Activated T-cell treated with anti-CD3 and anti-CD28 coated beads, Interleukin-2, amount 50 U/mL, for 4 hours (primary cell): ENCODE data around the gene SPAM1. TPM values are rescaled to one million over a fixed set of nuclear protein-coding genes. Genes with fewer than 3 reads are reported as not detected.
"Not testable (repeated sequence)": the region's sequence is repeated elsewhere in the genome, so short reads cannot be mapped to it uniquely, and the experiment has no call there.

Source experiments
- ATAC-seq, 2 donors: fragments of 200-7000 bp; cut with Tn5 transposase; one replicate each; pipeline ENCODE4 v1.10.0; 2021
- DNase-seq: peaks from one replicate; pipeline ENCODE4 v3.0.0-alpha.2; 2020
- H3K27me3 Mint-ChIP-seq: one replicate; pipeline ENCODE4 v1.8.0; 2021; ENCODE audit warnings: low read depth, mixed read lengths
- H3K36me3 Mint-ChIP-seq: one replicate; pipeline ENCODE4 v1.8.0; 2022; ENCODE audit warnings: mixed read lengths; ENCODE audit not compliant: insufficient read depth
- H3K4me1 Mint-ChIP-seq: one replicate; pipeline ENCODE4 v1.8.0; 2021; ENCODE audit warnings: low read depth, mixed read lengths
- H3K4me3 Mint-ChIP-seq: one replicate; pipeline ENCODE4 v1.8.0; 2021; ENCODE audit warnings: mild to moderate bottlenecking, moderate library complexity, mixed read lengths
- H3K9me3 Mint-ChIP-seq: one replicate; pipeline ENCODE4 v1.8.0; 2021; ENCODE audit warnings: mixed read lengths
- total RNA-seq, 3 donors: library from RNA; stranded (reverse); gene quantifications; one replicate each; pipeline ENCODE4 v1.2.1, GENCODE V29; 2021

SPAM1 gene
- total RNA-seq, 3 donors from 2014 or later, result not detected

DNA sequence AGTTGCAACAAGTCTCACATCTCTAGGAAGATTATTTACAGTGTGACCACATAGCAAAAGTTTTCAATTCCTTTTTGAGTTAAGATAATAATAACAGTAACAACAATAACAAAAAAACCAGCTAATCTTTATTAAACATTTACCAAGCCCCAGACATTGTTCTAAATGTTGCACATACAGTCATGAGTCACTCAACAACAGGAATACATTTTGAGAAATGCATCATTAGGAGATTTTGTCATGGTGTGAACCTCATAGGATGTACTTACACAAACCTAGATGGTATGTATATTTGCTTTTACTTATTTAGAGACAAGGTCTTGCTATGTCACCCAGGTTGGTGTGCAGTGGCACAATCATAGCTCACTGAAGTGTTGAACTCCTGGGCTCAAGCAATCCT lies 52.0 kb downstream of the SPAM1 start:
- no peak overlapping the region for H3K4me3 Mint-ChIP-seq
- DNase-seq (no peak), ATAC-seq (no peak)
- H3K4me1 Mint-ChIP-seq, result no peaks in the 10 kb centered on the region
- peaks cover 4% of the 10 kb centered on the region for H3K9me3 Mint-ChIP-seq
- no peaks in the 10 kb centered on the region for H3K36me3 Mint-ChIP-seq
- H3K27me3 Mint-ChIP-seq, result peaks cover 6% of the 10 kb centered on the region

DNA sequence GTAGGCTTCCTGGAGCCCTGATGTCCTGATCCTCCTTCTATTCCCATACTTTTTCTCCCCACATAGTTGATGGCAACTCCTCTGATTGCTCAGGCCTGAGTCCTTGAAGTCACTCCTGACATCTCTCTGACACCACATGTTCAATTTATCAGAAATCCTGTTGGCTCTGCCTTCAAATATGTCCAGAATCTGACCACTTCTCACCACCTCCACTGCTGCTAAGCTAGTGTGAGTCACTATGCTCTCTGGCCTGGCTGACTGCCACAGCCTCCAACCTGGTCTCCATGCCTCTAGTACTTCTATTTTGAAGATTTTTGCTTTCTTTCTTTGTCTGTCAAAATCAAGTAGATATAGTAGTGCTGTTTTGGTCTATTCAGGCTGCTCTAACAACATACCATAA lies 54.8 kb downstream of the SPAM1 start:
- ATAC-seq (no peak), DNase-seq (no peak)
- Mint-ChIP-seq H3K9me3 (peaks cover 6% of the 10 kb centered on the region), H3K4me1 (no peaks in the 10 kb centered on the region), H3K27me3 (peaks cover 6% of the 10 kb centered on the region), H3K4me3 (no peak overlapping the region), H3K36me3 (no peaks in the 10 kb centered on the region)

DNA sequence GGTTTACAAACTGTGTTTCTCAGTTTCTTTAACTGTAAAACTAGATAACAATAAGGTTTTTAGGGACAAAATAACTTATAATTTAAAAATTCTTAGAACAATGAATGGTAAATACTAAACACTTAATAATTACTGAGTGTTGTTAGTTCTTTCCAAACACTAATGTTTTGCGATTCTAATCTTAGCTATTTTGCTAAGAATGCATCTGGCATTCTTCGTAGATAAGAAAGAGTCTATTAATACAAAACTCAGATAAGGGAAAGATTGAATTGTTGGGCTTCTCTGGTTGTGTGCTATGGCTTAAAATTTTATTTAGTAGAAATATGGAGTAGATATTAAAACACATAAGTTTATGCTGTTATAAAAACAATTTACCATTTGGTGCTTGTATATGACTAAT lies 62.4 kb downstream of the SPAM1 start:
- H3K4me3 Mint-ChIP-seq, result no peak overlapping the region

DNA sequence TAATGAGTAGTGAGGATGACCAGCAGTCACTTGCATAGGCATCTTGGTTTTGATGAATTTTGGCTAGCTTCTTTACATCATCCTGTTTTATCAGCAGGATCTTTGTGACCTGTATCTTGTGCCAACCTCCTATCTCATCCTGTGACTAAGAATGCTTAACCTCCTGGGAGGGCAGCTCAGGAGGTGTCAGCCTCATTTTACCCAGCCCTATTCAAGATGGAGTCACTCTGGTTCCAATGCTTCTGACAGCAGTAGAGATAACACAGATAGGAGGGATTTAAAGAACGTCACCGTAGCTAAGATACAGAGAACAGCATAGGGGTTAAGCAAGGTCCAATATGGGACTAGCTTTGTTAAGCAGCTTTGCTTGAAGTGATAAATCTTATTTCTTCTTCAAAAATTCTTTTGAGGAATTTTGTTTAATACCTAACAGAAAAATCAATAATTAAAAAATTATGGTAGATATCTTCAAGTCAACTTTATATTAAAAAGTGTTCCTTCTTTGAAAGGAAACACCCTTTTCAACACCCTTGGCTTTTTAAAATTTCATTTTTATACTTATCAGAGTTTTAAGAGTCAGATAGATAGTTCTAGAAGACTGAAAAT lies 68.0 kb downstream of the SPAM1 start:
- peaks cover 6% of the 10 kb centered on the region for H3K9me3 Mint-ChIP-seq

More for the DNA sequence above, 62.4 kb downstream of the SPAM1 start:
- Mint-ChIP-seq H3K27me3 (no peaks in the 10 kb centered on the region), H3K9me3 (peaks cover 3% of the 10 kb centered on the region), H3K36me3 (no peaks in the 10 kb centered on the region), H3K4me1 (no peaks in the 10 kb centered on the region)
- no peak for ATAC-seq
- DNase-seq, result no peak

DNA sequence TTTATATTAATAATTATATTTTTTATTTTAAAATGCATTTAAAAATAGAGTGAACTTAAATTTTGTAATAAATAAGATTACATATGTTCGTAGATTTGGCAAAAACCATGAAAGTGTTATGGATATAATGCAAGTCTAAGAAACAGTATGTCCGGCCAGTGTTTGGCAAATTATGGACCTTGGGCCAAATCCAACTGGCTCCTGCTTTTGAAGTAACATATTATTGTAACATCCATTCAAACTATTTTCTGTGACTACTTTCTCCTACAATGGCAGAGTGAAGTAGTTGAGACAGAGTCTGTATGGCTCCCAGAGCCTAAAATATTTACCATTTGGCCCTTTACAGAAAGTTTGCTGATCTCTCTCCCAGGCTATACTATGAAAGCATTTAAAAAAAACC lies 69.0 kb downstream of the SPAM1 start:
- DNase-seq (no peak), ATAC-seq (no peak)
- Mint-ChIP-seq H3K4me1 (no peaks in the 10 kb centered on the region), H3K27me3 (no peaks in the 10 kb centered on the region), H3K4me3 (no peak overlapping the region), H3K9me3 (peaks cover 6% of the 10 kb centered on the region), H3K36me3 (no peaks in the 10 kb centered on the region)

More for the DNA sequence above, 68.0 kb downstream of the SPAM1 start:
- no peaks in the 10 kb centered on the region for H3K27me3 Mint-ChIP-seq
- no peaks in the 10 kb centered on the region for H3K36me3 Mint-ChIP-seq
- H3K4me3 Mint-ChIP-seq, result no peak overlapping the region
- DNase-seq, result no peak
- no peaks in the 10 kb centered on the region for H3K4me1 Mint-ChIP-seq
- no peak for ATAC-seq

DNA sequence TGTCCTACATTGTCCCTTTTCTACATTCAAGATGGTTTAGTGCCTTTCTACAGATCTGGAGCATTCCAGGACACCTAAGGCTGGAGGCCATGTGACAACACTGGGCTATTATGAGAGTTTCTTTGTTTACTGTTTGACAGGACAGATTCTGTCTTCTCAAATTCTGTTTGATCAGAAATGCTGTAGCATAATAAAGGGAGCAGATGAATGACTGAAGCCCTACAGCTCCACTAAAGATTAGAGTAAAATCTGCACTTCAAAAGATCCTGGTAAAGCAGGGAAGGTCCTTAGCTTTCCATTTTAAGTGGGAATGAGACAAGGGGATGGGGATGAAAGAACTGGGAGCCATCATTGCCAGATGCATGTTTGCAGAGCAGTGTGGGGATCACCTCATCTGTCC lies 69.4 kb downstream of the SPAM1 start:
- H3K36me3 Mint-ChIP-seq, result no peaks in the 10 kb centered on the region
- ATAC-seq (no peak), DNase-seq (no peak)
- peaks cover 4% of the 10 kb centered on the region for H3K9me3 Mint-ChIP-seq
- H3K27me3 Mint-ChIP-seq, result no peaks in the 10 kb centered on the region
- H3K4me3 Mint-ChIP-seq, result no peak overlapping the region
- H3K4me1 Mint-ChIP-seq, result no peaks in the 10 kb centered on the region

DNA sequence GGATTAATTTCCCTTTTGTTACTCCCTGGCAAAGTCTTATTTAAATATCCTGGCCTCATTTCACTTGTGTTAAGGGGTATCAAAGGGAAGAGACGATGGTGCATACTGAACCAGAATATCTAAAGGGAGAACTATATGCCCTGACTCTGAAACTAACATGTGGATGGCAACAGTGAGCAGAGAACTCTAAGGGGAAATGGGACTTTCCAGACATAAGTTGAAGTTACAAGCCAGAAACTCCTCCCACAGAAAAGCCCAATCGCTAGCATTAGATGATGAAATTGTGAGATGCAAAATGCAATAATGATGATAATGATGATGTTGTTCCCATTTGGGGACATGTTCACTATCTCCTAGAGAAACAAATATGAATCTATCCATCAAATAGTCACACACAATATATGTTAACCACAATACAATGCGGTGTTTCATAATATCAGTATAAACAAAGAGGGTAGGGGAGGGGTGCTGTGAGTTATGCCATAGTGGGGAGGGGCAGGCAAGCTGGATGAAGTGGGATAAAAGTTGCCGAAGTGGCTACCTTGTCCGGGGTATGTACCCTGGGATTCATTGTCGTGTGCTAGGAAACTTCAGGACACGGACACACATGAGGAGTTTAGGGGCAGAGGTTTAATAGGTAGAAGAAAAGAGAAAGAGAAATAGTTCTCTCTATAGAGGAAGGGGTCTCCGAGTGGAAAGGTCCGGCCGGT lies 70.7 kb downstream of the SPAM1 start:
- Mint-ChIP-seq H3K9me3 (peaks cover 8% of the 10 kb centered on the region), H3K4me3 (no peak overlapping the region), H3K36me3 (no peaks in the 10 kb centered on the region), H3K4me1 (no peaks in the 10 kb centered on the region), H3K27me3 (no peaks in the 10 kb centered on the region)
- no peak for DNase-seq
- no peak for ATAC-seq

DNA sequence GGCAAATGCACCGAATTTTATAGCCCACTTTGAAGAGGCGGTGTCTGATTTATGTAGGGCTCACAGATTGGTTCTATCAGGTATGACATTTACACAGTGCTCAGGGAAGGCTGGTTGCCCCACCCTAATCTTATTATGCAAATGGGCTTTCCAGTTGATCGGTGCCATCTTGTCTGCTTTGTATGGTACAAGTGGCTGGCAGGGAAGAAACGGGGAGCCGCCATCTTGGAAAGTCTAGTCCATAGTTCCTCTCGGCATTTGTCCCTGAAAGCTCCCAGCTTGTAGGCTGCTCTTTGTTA lies 71.2 kb downstream of the SPAM1 start:
- peaks cover 8% of the 10 kb centered on the region for H3K9me3 Mint-ChIP-seq
- H3K4me1 Mint-ChIP-seq, result no peaks in the 10 kb centered on the region
- ATAC-seq (no peak), DNase-seq (no peak)
- no peak overlapping the region for H3K4me3 Mint-ChIP-seq
- no peaks in the 10 kb centered on the region for H3K36me3 Mint-ChIP-seq
- H3K27me3 Mint-ChIP-seq, result no peaks in the 10 kb centered on the region

DNA sequence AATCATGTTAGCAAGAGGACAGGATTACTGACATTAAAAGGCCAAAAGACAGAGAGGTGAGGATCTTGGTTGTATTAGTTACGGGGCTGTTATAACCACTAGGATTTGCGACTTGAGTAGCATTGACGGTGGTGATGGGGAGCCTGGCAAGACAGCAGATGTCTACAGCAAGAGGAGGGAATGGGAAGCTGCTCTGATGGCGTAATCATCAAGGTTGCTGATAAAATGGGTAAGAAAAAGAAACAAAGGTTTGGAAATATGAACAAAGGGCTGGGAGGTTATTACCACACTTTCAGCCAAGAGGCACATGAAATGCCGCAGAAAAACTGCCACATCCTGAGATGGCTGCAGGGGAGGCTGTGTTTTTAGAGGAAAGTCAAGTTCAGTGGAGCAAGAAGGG lies 73.9 kb downstream of the SPAM1 start:
- Mint-ChIP-seq H3K36me3 (no peaks in the 10 kb centered on the region), H3K27me3 (no peaks in the 10 kb centered on the region), H3K4me3 (no peak overlapping the region), H3K9me3 (peaks cover 11% of the 10 kb centered on the region), H3K4me1 (no peaks in the 10 kb centered on the region)
- DNase-seq (no peak), ATAC-seq (no peak)

DNA sequence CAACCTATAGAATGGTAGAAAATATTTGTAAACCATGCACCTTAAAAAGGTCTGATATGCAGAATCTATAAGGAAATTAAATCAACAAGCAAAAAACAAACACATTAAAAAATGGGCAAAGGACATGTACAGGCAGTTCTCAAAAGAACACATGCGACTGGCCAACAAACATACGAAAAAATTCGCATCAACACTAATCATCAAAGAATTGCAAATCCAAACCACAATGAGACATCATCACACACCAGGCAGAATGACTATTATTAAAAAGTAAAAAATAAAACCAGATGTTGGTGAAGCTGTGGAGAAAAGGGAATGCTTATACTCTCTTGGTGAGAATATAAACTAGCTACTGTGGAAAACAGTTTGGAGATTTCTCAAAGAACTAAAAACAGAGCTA lies 74.7 kb downstream of the SPAM1 start:
- DNase-seq (no peak), ATAC-seq (no peak)
- Mint-ChIP-seq H3K4me1 (no peaks in the 10 kb centered on the region), H3K4me3 (no peak overlapping the region), H3K27me3 (no peaks in the 10 kb centered on the region), H3K36me3 (no peaks in the 10 kb centered on the region), H3K9me3 (peaks cover 11% of the 10 kb centered on the region)

DNA sequence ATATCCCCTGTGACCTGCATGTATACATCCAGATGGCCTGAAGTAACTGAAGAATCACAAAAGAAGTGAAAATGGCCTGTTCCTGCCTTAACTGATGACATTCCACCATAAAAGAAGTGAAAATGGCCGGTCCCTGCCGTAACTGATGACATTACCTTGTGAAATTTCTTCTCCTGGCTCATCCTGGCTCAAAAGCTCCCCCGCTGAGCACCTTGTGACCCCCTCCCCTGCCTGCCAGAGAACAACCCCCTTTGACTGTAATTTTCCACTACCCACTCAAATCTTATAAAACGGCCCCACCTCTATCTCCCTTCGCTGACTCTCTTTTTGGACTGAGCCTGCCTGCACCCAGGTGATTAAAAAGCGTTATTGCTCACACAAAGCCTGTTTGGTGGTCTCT lies 83.3 kb downstream of the SPAM1 start:
- DNase-seq, H3K36me3 Mint-ChIP-seq, H3K4me1 Mint-ChIP-seq, H3K9me3 Mint-ChIP-seq, ATAC-seq, H3K4me3 Mint-ChIP-seq, H3K27me3 Mint-ChIP-seq: not testable (repeated sequence)

DNA sequence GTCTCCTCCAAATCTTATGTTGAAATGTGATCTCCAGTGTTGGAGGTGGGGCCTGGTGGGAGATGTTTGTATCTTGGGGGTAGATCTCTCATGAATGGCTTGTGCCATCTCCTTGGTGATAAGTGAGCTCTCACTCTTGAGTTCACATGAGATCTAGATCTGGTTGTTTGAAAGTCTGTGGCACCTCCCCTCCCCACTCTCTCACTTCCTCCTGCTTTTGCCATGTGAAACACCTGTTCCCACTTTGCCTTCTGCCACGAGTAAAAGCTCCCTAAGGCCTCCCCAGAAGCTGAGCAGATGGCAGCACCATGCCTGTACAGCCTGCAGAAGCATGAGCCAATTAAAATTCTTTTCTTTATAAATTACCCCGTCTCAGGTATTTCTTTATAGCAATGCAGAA lies 84.3 kb downstream of the SPAM1 start:
- H3K36me3 Mint-ChIP-seq, result no peaks in the 10 kb centered on the region
- H3K4me3 Mint-ChIP-seq, result no peak overlapping the region
- ATAC-seq (no peak), DNase-seq (no peak)
- H3K9me3 Mint-ChIP-seq, result no peaks in the 10 kb centered on the region
- no peaks in the 10 kb centered on the region for H3K4me1 Mint-ChIP-seq
- H3K27me3 Mint-ChIP-seq, result peaks cover 2% of the 10 kb centered on the region

Other genes starting within 250 kb of the SPAM1 start
- 1 to 10 TPM; 4.7 to 5.4 (median 5.3) TPM for gene WASL, start 176.2 kb upstream of the SPAM1 start, total RNA-seq
- gene HYAL4, start 80.1 kb upstream of the SPAM1 start, total RNA-seq, result not detected
- not detected for gene TMEM229A, start 107.8 kb downstream of the SPAM1 start, total RNA-seq